ENCODE measurements around the gene NKPD1. TPM values are rescaled to one million over a fixed set of nuclear protein-coding genes. Genes with fewer than 3 reads are reported as not detected.
A peak's percentile ranks its signal among the peaks of the same experiment; 100 is the strongest.

The NKPD1 gene
- total and polyA plus RNA-seq, 2 experiments from 2014 or later, result 0.24 to 1.3 TPM

DNA sequence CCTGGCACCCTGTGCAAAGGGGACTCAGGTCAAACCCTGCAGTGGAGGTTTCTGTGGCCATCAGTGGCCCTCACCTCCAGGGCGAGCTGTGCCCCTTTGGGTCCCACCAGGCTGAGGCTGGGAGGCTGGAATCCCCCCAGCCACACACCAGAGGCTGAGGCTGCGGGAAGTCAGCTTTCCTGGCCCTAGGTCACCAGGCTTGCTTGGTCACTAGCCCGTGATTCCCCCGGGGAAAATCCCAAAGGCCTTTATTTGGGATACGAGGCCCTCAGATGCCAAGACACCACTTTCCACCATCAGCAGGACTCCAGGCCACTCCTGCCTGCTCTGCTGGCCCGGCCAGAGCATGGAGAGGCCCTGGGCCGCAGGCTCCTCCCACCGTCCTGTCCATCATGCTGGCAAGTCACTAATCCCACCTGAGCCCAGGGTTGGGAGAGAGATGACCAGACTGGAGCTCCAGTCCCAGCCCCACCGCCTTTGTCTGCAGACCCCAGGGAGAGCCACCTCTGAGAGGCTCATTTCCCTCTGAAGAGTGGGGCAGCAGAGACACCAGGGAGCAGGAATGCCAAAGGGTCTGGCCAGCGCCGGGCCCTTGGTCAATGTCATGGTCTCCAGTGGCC is 4.7 kb downstream of the NKPD1 start (continued):
- TF ChIP-seq, protein P1, sequence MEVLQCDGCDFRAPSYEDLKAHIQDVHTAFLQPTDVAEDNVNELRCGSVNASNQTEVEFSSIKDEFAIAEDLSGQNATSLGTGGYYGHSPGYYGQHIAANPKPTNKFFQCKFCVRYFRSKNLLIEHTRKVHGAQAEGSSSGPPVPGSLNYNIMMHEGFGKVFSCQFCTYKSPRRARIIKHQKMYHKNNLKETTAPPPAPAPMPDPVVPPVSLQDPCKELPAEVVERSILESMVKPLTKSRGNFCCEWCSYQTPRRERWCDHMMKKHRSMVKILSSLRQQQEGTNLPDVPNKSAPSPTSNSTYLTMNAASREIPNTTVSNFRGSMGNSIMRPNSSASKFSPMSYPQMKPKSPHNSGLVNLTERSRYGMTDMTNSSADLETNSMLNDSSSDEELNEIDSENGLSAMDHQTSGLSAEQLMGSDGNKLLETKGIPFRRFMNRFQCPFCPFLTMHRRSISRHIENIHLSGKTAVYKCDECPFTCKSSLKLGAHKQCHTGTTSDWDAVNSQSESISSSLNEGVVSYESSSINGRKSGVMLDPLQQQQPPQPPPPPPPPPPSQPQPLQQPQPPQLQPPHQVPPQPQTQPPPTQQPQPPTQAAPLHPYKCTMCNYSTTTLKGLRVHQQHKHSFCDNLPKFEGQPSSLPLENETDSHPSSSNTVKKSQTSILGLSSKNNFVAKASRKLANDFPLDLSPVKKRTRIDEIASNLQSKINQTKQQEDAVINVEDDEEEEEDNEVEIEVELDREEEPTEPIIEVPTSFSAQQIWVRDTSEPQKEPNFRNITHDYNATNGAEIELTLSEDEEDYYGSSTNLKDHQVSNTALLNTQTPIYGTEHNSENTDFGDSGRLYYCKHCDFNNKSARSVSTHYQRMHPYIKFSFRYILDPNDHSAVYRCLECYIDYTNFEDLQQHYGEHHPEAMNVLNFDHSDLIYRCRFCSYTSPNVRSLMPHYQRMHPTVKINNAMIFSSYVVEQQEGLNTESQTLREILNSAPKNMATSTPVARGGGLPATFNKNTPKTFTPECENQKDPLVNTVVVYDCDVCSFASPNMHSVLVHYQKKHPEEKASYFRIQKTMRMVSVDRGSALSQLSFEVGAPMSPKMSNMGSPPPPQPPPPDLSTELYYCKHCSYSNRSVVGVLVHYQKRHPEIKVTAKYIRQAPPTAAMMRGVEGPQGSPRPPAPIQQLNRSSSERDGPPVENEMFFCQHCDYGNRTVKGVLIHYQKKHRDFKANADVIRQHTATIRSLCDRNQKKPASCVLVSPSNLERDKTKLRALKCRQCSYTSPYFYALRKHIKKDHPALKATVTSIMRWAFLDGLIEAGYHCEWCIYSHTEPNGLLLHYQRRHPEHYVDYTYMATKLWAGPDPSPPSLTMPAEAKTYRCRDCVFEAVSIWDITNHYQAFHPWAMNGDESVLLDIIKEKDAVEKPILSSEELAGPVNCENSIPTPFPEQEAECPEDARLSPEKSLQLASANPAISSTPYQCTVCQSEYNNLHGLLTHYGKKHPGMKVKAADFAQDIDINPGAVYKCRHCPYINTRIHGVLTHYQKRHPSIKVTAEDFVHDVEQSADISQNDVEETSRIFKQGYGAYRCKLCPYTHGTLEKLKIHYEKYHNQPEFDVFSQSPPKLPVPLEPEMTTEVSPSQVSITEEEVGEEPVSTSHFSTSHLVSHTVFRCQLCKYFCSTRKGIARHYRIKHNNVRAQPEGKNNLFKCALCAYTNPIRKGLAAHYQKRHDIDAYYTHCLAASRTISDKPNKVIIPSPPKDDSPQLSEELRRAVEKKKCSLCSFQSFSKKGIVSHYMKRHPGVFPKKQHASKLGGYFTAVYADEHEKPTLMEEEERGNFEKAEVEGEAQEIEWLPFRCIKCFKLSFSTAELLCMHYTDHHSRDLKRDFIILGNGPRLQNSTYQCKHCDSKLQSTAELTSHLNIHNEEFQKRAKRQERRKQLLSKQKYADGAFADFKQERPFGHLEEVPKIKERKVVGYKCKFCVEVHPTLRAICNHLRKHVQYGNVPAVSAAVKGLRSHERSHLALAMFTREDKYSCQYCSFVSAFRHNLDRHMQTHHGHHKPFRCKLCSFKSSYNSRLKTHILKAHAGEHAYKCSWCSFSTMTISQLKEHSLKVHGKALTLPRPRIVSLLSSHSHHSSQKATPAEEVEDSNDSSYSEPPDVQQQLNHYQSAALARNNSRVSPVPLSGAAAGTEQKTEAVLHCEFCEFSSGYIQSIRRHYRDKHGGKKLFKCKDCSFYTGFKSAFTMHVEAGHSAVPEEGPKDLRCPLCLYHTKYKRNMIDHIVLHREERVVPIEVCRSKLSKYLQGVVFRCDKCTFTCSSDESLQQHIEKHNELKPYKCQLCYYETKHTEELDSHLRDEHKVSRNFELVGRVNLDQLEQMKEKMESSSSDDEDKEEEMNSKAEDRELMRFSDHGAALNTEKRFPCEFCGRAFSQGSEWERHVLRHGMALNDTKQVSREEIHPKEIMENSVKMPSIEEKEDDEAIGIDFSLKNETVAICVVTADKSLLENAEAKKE (CRISPR knock-in tag; IDR thresholded peaks at IDR 0.05), result no peak
- no peak for TF ChIP-seq JUNB (IDR thresholded peaks at IDR 0.05; ENCODE audit: unreplicated experiment)
- no peak for TF ChIP-seq ZNF331 (CRISPR knock-in tag; IDR thresholded peaks at IDR 0.05; ENCODE audit: low read depth)

DNA sequence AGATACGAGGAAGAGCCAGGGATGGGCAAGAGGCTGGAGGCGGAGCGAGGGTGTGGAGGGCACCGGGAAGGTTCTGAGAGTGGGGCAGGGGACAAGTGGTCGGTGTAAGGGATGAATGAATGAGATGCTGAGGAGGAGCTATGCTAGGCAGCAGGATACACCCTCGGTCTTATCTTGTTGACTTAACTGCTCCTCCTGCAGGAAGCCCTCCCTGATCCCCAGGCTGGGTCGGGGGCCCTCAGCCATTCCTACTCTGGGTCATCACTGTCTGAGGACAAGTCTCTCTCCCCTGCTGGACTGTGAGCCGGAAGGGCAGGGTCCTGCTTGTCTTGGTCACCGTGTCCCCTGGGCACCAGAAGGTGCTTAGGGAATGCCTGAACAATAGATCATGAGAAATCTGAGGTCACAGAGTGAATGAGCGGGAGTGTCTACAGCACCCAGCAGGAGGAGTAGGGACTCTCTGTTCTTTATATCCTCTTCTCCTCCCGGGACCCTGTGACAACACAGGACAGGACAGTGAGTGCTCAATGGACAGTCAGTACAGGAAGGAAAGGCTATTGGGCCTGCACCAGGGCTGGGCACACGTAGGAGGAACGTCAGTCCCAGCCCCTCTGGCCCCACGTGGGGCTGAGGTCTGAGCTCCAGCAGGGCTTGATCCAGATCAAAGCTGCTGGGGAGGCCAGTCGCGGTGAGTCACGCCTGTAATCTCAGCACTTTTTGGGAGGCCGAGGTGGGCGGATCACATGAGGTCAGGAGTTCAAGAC is 6.5 kb downstream of the NKPD1 start:
- H3F3A ChIP-seq (replicated peaks; ENCODE audit: low read depth), result 0 out of 2 replicates have a peak, but pooled peaks cover 6% of the 10 kb centered on the region
- peak overlapping the region; percentile 83 for H3K4me2 ChIP-seq
- H4K20me1 ChIP-seq (replicated peaks; ENCODE audit: insufficient read depth), result no peaks in the 10 kb centered on the region; the same call in 1 of the 2 replicates
- no peaks in the 10 kb centered on the region; the same call in 1 of the 2 replicates for H3K4me1 ChIP-seq (ENCODE audit: insufficient read depth)
- H3K36me3 ChIP-seq (ENCODE audit: insufficient read depth), result no peaks in the 10 kb centered on the region
- H3K27ac ChIP-seq (ENCODE audit: low read depth), result no peak overlapping the region
- DNase-seq (ENCODE audit: low spot score), result no peak
- peak overlapping the region; percentile 55 for H3K4me3 ChIP-seq
- Mint-ChIP-seq H3K27me3 (ENCODE audit: insufficient read depth, low read depth, poor library complexity) (peaks cover 59% of the 10 kb centered on the region), H3K9me3 (peaks cover 10% of the 10 kb centered on the region; the same call in 2 of the 3 replicates), H3K4me1 (peaks cover 15% of the 10 kb centered on the region), H3K36me3 (ENCODE audit: low read depth) (peaks cover 1% of the 10 kb centered on the region; the same call in 1 of the 3 replicates), H3K4me3 (peak overlapping the region; percentile 63), H3K27ac (no peak overlapping the region)
- no peaks in the 10 kb centered on the region for H3K79me2 ChIP-seq (replicated peaks; ENCODE audit: insufficient read depth)
- H2AFZ ChIP-seq, result peak overlapping the region; percentile 96
- peaks cover 46% of the 10 kb centered on the region for H3K27me3 ChIP-seq (ENCODE audit: insufficient read depth)
- H3K9me2 ChIP-seq (ENCODE audit: insufficient read depth), result no peaks in the 10 kb centered on the region
- TF ChIP-seq CTCF (conservative IDR thresholded peaks at IDR 0.05; ENCODE audit: low read depth in 2 of 2) (no peak), REST (IDR thresholded peaks at IDR 0.05; ENCODE audit: unreplicated experiment) (no peak), STAT1 (IDR thresholded peaks at IDR 0.05; ENCODE audit: unreplicated experiment) (no peak), JUNB (IDR thresholded peaks at IDR 0.05; ENCODE audit: unreplicated experiment) (no peak), POLR2AphosphoS5 (IDR thresholded peaks at IDR 0.05; ENCODE audit: low read depth) (no peak), ZNF114 (CRISPR knock-in tag; IDR thresholded peaks at IDR 0.05) (no peak)
- ATAC-seq, result no peak
